H1 (cell line): ENCODE measurements around the gene ADAMTS6. TPM values are rescaled to one million over a fixed set of nuclear protein-coding genes. Genes with fewer than 3 reads are reported as not detected.

Experiments used
- CTCF ChIA-PET: fragments of 300-600 bp; sonication (Branson Sonifier 250); formaldehyde crosslinking; loops from one replicate; lab custom pipeline; 2021; ENCODE audit not compliant: partially characterized antibody; lab: Charles Lee
- POLR2A ChIA-PET: fragments of 300-600 bp; sonication (Branson Sonifier 250); formaldehyde crosslinking; loops from one replicate; lab custom pipeline; 2021; ENCODE audit warnings: inconsistent platforms; ENCODE audit not compliant: partially characterized antibody; lab: Charles Lee
- DNase-seq, 2 experiments: peaks; one replicate each; pipeline versions ENCODE4 v3.0.0 to v3.0.0-alpha.2; 2010 to 2022; ENCODE audit warnings: low spot score in 2 of 2, low read depth in 1 of 2, mixed read lengths in 1 of 2
- FAIRE-seq: peaks from 2 replicates; lab custom pipeline; 2011; peaks lifted over from hg19 to GRCh38; lab: Jason Lieb, UNC
- H2AFZ ChIP-seq: 2 replicates; pipeline ENCODE4 v1.8.1; 2012; ENCODE audit warnings: low read length, inconsistent platforms
- H2AK5ac ChIP-seq: 2 replicates; pipeline ENCODE4 v1.6.1; 2013; ENCODE audit warnings: low read depth, low read length
- H2BK120ac ChIP-seq: replicated peaks from 2 replicates; pipeline ENCODE3; 2013; ENCODE audit warnings: low read depth, low read length, inconsistent platforms
- H2BK12ac ChIP-seq: 2 replicates; pipeline ENCODE4 v1.6.1; 2013; ENCODE audit warnings: low read depth, low read length
- H2BK15ac ChIP-seq: 2 replicates; pipeline ENCODE4 v1.6.1; 2013; ENCODE audit warnings: low read length
- H2BK20ac ChIP-seq: 2 replicates; pipeline ENCODE4 v1.6.1; 2013; ENCODE audit warnings: low read length
- H2BK5ac ChIP-seq: 2 replicates; pipeline ENCODE4 v1.6.1; 2013; ENCODE audit warnings: low read depth, low read length
- H3K14ac ChIP-seq: 2 replicates; pipeline ENCODE4 v1.6.1; 2013; ENCODE audit warnings: inconsistent platforms; ENCODE audit not compliant: insufficient read length
- H3K18ac ChIP-seq: 2 replicates; pipeline ENCODE4 v1.6.1; 2013; ENCODE audit warnings: low read length; ENCODE audit errors: extremely low read depth
- H3K23ac ChIP-seq: 2 replicates; pipeline ENCODE4 v1.6.1; 2013; ENCODE audit warnings: inconsistent platforms; ENCODE audit not compliant: insufficient read length
- H3K23me2 ChIP-seq: 2 replicates; pipeline ENCODE4 v1.6.1; 2013; ENCODE audit warnings: low read depth, low read length
- H3K27ac ChIP-seq: 2 replicates; pipeline ENCODE4 v1.6.1; 2011; ENCODE audit warnings: low read depth, low read length, inconsistent platforms
- H3K27me3 ChIP-seq, 4 experiments: replicated peaks in 1 of 4; 1 replicate in 1 of 4; 2 replicates in 3 of 4; pipeline versions ENCODE4 v1.6.1 to v1.8.1; 2011 to 2013; ENCODE audit warnings: low read length in 3 of 4, mild to moderate bottlenecking in 3 of 4, inconsistent platforms in 2 of 4, mixed read lengths in 2 of 4, moderate library complexity in 1 of 4; ENCODE audit not compliant: control insufficient read depth in 3 of 4, insufficient read depth in 3 of 4; ENCODE audit errors: extremely low read depth in 1 of 4
- H3K36me3 ChIP-seq, 4 experiments: 2 replicates each; pipeline versions ENCODE4 v1.6.1 to v1.8.1; 2011 to 2013; ENCODE audit warnings: mild to moderate bottlenecking in 4 of 4, low read length in 3 of 4, moderate library complexity in 2 of 4, control low read depth in 1 of 4, inconsistent platforms in 1 of 4; ENCODE audit not compliant: insufficient read depth in 4 of 4, control insufficient read depth in 2 of 4
- H3K4ac ChIP-seq: replicated peaks from 2 replicates; pipeline ENCODE3; 2013; ENCODE audit warnings: low read length, low read depth, mixed read lengths, inconsistent platforms; ENCODE audit not compliant: insufficient read length
- H3K4me1 ChIP-seq, 4 experiments: replicated peaks in 1 of 4; 1 replicate in 1 of 4; 2 replicates in 3 of 4; pipeline versions ENCODE4 v1.6.1 to v1.8.1; 2011 to 2013; ENCODE audit warnings: low read length in 3 of 4, inconsistent platforms in 2 of 4, mixed read lengths in 1 of 4; ENCODE audit not compliant: insufficient read depth in 4 of 4, control insufficient read depth in 3 of 4
- H3K4me2 ChIP-seq, 2 experiments: 2 replicates each; pipeline versions ENCODE4 v1.6.1 to v1.8.1; 2011 to 2013; ENCODE audit warnings: low read depth in 2 of 2, low read length in 2 of 2, control low read depth in 1 of 2, inconsistent platforms in 1 of 2, mild to moderate bottlenecking in 1 of 2; ENCODE audit not compliant: insufficient read depth in 1 of 2
- H3K4me3 ChIP-seq, 4 experiments: fragments of 200-600, 300-600 bp in 1 of 4; sonication (generic), shearing (Covaris generic), sonication (Bioruptor Twin) in 1 of 4; 2 replicates each; pipeline versions ENCODE4 v1.5.1 to v1.8.1; 2011 to 2016; ENCODE audit warnings: low read length in 4 of 4, low read depth in 3 of 4, control low read depth in 2 of 4, inconsistent platforms in 2 of 4, mild to moderate bottlenecking in 2 of 4, mixed read lengths in 1 of 4, moderate library complexity in 1 of 4; ENCODE audit not compliant: insufficient read depth in 2 of 4; ENCODE audit errors: extremely low read depth in 1 of 4
- H3K56ac ChIP-seq: replicated peaks from 2 replicates; pipeline ENCODE3; 2013; ENCODE audit warnings: low read depth, mild to moderate bottlenecking, mixed read lengths, low read length, inconsistent platforms; ENCODE audit not compliant: insufficient read length
- H3K79me1 ChIP-seq: 2 replicates; pipeline ENCODE4 v1.6.1; 2013; ENCODE audit warnings: low read depth, low read length, control low read depth
- H3K79me2 ChIP-seq, 2 experiments: 2 replicates each; pipeline versions ENCODE4 v1.6.1 to v1.8.1; 2012 to 2013; ENCODE audit warnings: low read length in 2 of 2, mild to moderate bottlenecking in 2 of 2, inconsistent platforms in 1 of 2; ENCODE audit not compliant: insufficient read depth in 2 of 2, control insufficient read depth in 1 of 2
- H3K9ac ChIP-seq, 4 experiments: replicated peaks in 1 of 4; 1 replicate in 1 of 4; 2 replicates in 3 of 4; pipeline versions ENCODE4 v1.6.1 to v1.8.1; 2011 to 2013; ENCODE audit warnings: low read depth in 3 of 4, low read length in 3 of 4, control low read depth in 2 of 4, mild to moderate bottlenecking in 2 of 4, moderate library complexity in 2 of 4, inconsistent platforms in 1 of 4; ENCODE audit errors: extremely low read depth in 1 of 4
- H3K9me3 ChIP-seq, 2 experiments: 2 replicates each; pipeline versions ENCODE4 v1.6.1 to v1.8.1; 2012 to 2013; ENCODE audit warnings: mild to moderate bottlenecking in 2 of 2, moderate library complexity in 2 of 2, control low read depth in 1 of 2, inconsistent platforms in 1 of 2, low read depth in 1 of 2, low read length in 1 of 2, mixed read lengths in 1 of 2; ENCODE audit not compliant: insufficient read depth in 2 of 2
- H4K20me1 ChIP-seq, 2 experiments: replicated peaks in 1 of 2; 2 replicates each; pipeline versions ENCODE3 to v1.8.1; 2011 to 2013; ENCODE audit warnings: inconsistent platforms in 2 of 2, low read length in 2 of 2, mild to moderate bottlenecking in 1 of 2; ENCODE audit not compliant: insufficient read depth in 2 of 2, control insufficient read depth in 1 of 2
- H4K5ac ChIP-seq: 2 replicates; pipeline ENCODE4 v1.6.1; 2013; ENCODE audit warnings: low read length, low read depth, mixed read lengths, inconsistent platforms; ENCODE audit not compliant: insufficient read length
- H4K8ac ChIP-seq: 2 replicates; pipeline ENCODE4 v1.8.0; 2013; ENCODE audit warnings: mild to moderate bottlenecking, moderate library complexity, low read length, inconsistent platforms; ENCODE audit not compliant: insufficient read depth; ENCODE audit errors: extremely low read depth
- H4K91ac ChIP-seq: replicated peaks from 2 replicates; pipeline ENCODE3; 2013; ENCODE audit warnings: low read length, mixed read lengths, inconsistent platforms; ENCODE audit not compliant: insufficient read length
- EP300 ChIP-seq, 2 experiments: IDR thresholded peaks; 1 replicate in 1 of 2; 2 replicates in 1 of 2; pipeline ENCODE4 v1.6.1; 2011 to 2012; ENCODE audit warnings: low read depth in 2 of 2, low read length in 2 of 2, mild to moderate bottlenecking in 2 of 2, borderline replicate concordance in 1 of 2, inconsistent platforms in 1 of 2, moderate library complexity in 1 of 2
- HDAC6 ChIP-seq: IDR thresholded peaks from one replicate; pipeline ENCODE4 v1.7.1; 2012; ENCODE audit warnings: low read depth, mild to moderate bottlenecking, inconsistent platforms, low read length, moderate library complexity
- TCF12 ChIP-seq: IDR thresholded peaks from 2 replicates; pipeline ENCODE4 v1.6.1; 2011; ENCODE audit warnings: low read depth, mild to moderate bottlenecking, low read length
- WGBS, 2 experiments: shearing (Covaris generic) in 1 of 2; methylation state at CpG; one replicate each; pipeline versions ENCODE4 v1.1.6 to v1.1.7; 2013 to 2015; ENCODE audit warnings: low lambda C conversion rate in 2 of 2, mixed read lengths in 2 of 2, inconsistent platforms in 1 of 2, low coverage in 1 of 2, missing lambda C conversion rate in 1 of 2; ENCODE audit not compliant: insufficient replicate concordance in 2 of 2, insufficient coverage in 1 of 2, insufficient read length in 1 of 2; ENCODE audit errors: extremely low coverage in 1 of 2, missing lambda C conversion rate in 1 of 2; 5-methylcytosine and 5-hydroxymethylcytosine counted together
- polyA plus RNA-seq, 7 experiments: library from polyadenylated mRNA; depleted of rRNA in 3 of 7; stranded (reverse) in 5 of 7; unstranded in 2 of 7; fragments of >200 nt in 5 of 7; fragments of 200-250 nt in 2 of 7; gene quantifications; 1 replicate in 5 of 7; 2 replicates in 1 of 7; 4 replicates in 1 of 7; pipeline versions ENCODE4 v1.2.1 to v1.2.3, GENCODE V29; 2011 to 2013; ENCODE audit warnings: missing spikeins in 2 of 7, mixed read lengths in 2 of 7
- total RNA-seq: library from RNA; stranded (reverse); fragmentation: NEBNext Ultra II Directional; extraction: Animal tissue kit (Norgen Biotek cat#: 25700); gene quantifications from 2 replicates; pipeline ENCODE4 v1.2.1, GENCODE V29; 2021

Gene ADAMTS6
- total and polyA plus RNA-seq, 2 of the 8 experiments (the other 6 are each of a cell fraction or from before 2014, with no cell fraction given): 0.74 to 2.4 TPM

- TF ChIP-seq EP300 (IDR thresholded peaks at IDR 0.05; ENCODE audit: borderline replicate concordance in 1 of 2, low read depth in 2 of 2, low read length in 2 of 2) (no peak), TCF12 (no peak), HDAC6 (no peak)
- FAIRE-seq (no peak), DNase-seq (no peak)
- Histone ChIP-seq H3K4me2 (no peak overlapping the region), H4K5ac (no peak overlapping the region), H3K36me3 (no peaks in the 10 kb centered on the region), H3K18ac (no peak overlapping the region), H3K9me3 (no peaks in the 10 kb centered on the region), H2BK5ac (no peak overlapping the region), H3K79me1 (no peaks in the 10 kb centered on the region), H2AFZ (no peak overlapping the region), H3K27me3 (no peaks in the 10 kb centered on the region), H3K4ac (no peak overlapping the region), H4K8ac (no peak overlapping the region), H3K4me1 (no peaks in the 10 kb centered on the region), H2BK12ac (no peak overlapping the region), H2AK5ac (no peak overlapping the region), H2BK120ac (no peak overlapping the region), H3K79me2 (no peaks in the 10 kb centered on the region), H3K23ac (no peak overlapping the region), H3K27ac (no peak overlapping the region), H3K14ac (no peak overlapping the region), H3K56ac (no peak overlapping the region), H4K91ac (no peak overlapping the region), H3K9ac (no peak overlapping the region), H3K23me2 (no peaks in the 10 kb centered on the region), H3K4me3 (no peak overlapping the region), H2BK15ac (no peak overlapping the region), H4K20me1 (no peaks in the 10 kb centered on the region), H2BK20ac (no peak overlapping the region)
- ChIA-PET POLR2A (interaction anchor here (0.6 kb wide), 1 partner anchor 22 kb away, joined by 4 read pairs; no protein-coding TSS in a partner anchor), CTCF (no interaction called here)
- WGBS, 2 experiments: 97% methylated on average over 2 of the region's 2 CpGs; no CpG with 5 or more reads in 1 of the 2 experiments
These were observed 286.8 kb downstream of the ADAMTS6 start for GRCh38 chr5:65194871-65195270.
